ENCODE results near the gene CADM1. TPM values are rescaled to one million over a fixed set of nuclear protein-coding genes. Genes with fewer than 3 reads are reported as not detected.

The CADM1 gene
- total RNA-seq, 1 experiment from 2014 or later: 12.9 TPM

GRCh38 chr11:115257678-115258077, 246.5 kb downstream of the CADM1 start:
- CTCF ChIA-PET: no interaction called here
- DNase-seq (ENCODE audit: low spot score): no peak
- no peaks in the 10 kb centered on the region for H3K9me3 ChIP-seq (ENCODE audit: low read depth, low read length, poor library complexity, severe bottlenecking)
- peaks cover 2% of the 10 kb centered on the region for H3K4me1 ChIP-seq (ENCODE audit: insufficient read depth, low read length, poor library complexity, severe bottlenecking)
- no peaks in the 10 kb centered on the region for H3K27me3 ChIP-seq (replicated peaks; ENCODE audit: insufficient read depth, low read depth, low read length, poor library complexity)
- H3K27ac ChIP-seq (ENCODE audit: low read depth, low read length, poor library complexity, severe bottlenecking): no peak overlapping the region
- POLR2A ChIA-PET (ENCODE audit: low non-redundant PET): no interaction called here
- TF ChIP-seq CTCF (conservative IDR thresholded peaks at IDR 0.05; ENCODE audit: low read depth, low read length): no peak
- no peak for TF ChIP-seq EZH2 (IDR thresholded peaks at IDR 0.05; ENCODE audit: borderline replicate concordance, low read depth, low read length, poor library complexity, severe bottlenecking)
- intact Hi-C loops (cut with micrococcal nuclease; ENCODE audit: unreplicated experiment): no loop called here
- no peak overlapping the region for H3K4me3 ChIP-seq (ENCODE audit: low read depth, low read length, poor library complexity, severe bottlenecking)
- no TSS peak for BruUV-seq (replicated peaks)
- no peaks in the 10 kb centered on the region for H3K36me3 ChIP-seq (ENCODE audit: insufficient read depth, low read length, poor library complexity, severe bottlenecking)

GRCh38 chr11:115257270-115257669, 246.9 kb downstream of the CADM1 start:
- Histone ChIP-seq H3K27me3 (replicated peaks; ENCODE audit: insufficient read depth, low read depth, low read length, poor library complexity) (no peaks in the 10 kb centered on the region), H3K4me3 (ENCODE audit: low read depth, low read length, poor library complexity, severe bottlenecking) (no peak overlapping the region), H3K27ac (ENCODE audit: low read depth, low read length, poor library complexity, severe bottlenecking) (no peak overlapping the region), H3K36me3 (ENCODE audit: insufficient read depth, low read length, poor library complexity, severe bottlenecking) (no peaks in the 10 kb centered on the region), H3K4me1 (ENCODE audit: insufficient read depth, low read length, poor library complexity, severe bottlenecking) (peaks cover 2% of the 10 kb centered on the region), H3K9me3 (ENCODE audit: low read depth, low read length, poor library complexity, severe bottlenecking) (no peaks in the 10 kb centered on the region)
- POLR2A ChIA-PET (ENCODE audit: low non-redundant PET): no interaction called here
- intact Hi-C loops (cut with micrococcal nuclease; ENCODE audit: unreplicated experiment): no loop called here
- BruUV-seq (replicated peaks): no TSS peak
- no peak for DNase-seq (ENCODE audit: low spot score)
- no peak for TF ChIP-seq EZH2 (IDR thresholded peaks at IDR 0.05; ENCODE audit: borderline replicate concordance, low read depth, low read length, poor library complexity, severe bottlenecking)
- no peak for TF ChIP-seq CTCF (conservative IDR thresholded peaks at IDR 0.05; ENCODE audit: low read depth, low read length)
- CTCF ChIA-PET: no interaction called here

GRCh38 chr11:115256397-115257197, 247.6 kb downstream of the CADM1 start:
- POLR2A ChIA-PET (ENCODE audit: low non-redundant PET): no interaction called here
- DNase-seq (ENCODE audit: low spot score): peak; percentile 2
- Histone ChIP-seq H3K9me3 (ENCODE audit: low read depth, low read length, poor library complexity, severe bottlenecking) (no peaks in the 10 kb centered on the region), H3K4me3 (ENCODE audit: low read depth, low read length, poor library complexity, severe bottlenecking) (no peak overlapping the region), H3K4me1 (ENCODE audit: insufficient read depth, low read length, poor library complexity, severe bottlenecking) (peaks cover 2% of the 10 kb centered on the region), H3K27me3 (replicated peaks; ENCODE audit: insufficient read depth, low read depth, low read length, poor library complexity) (no peaks in the 10 kb centered on the region), H3K36me3 (ENCODE audit: insufficient read depth, low read length, poor library complexity, severe bottlenecking) (no peaks in the 10 kb centered on the region), H3K27ac (ENCODE audit: low read depth, low read length, poor library complexity, severe bottlenecking) (no peak overlapping the region)
- CTCF ChIA-PET: no interaction called here
- TF ChIP-seq EZH2 (IDR thresholded peaks at IDR 0.05; ENCODE audit: borderline replicate concordance, low read depth, low read length, poor library complexity, severe bottlenecking): no peak
- TF ChIP-seq CTCF (conservative IDR thresholded peaks at IDR 0.05; ENCODE audit: low read depth, low read length): no peak
- BruUV-seq (replicated peaks): no TSS peak
- intact Hi-C loops (cut with micrococcal nuclease; ENCODE audit: unreplicated experiment): no loop called here
